Measurements from ENCODE around the gene INA. TPM values are rescaled to one million over a fixed set of nuclear protein-coding genes. Genes with fewer than 3 reads are reported as not detected.
"Not testable (repeated sequence)": the region's sequence is repeated elsewhere in the genome, so short reads cannot be mapped to it uniquely, and the experiment has no call there.

Gene INA
- total RNA-seq, 2 donors from 2014 or later: not detected

DNA sequence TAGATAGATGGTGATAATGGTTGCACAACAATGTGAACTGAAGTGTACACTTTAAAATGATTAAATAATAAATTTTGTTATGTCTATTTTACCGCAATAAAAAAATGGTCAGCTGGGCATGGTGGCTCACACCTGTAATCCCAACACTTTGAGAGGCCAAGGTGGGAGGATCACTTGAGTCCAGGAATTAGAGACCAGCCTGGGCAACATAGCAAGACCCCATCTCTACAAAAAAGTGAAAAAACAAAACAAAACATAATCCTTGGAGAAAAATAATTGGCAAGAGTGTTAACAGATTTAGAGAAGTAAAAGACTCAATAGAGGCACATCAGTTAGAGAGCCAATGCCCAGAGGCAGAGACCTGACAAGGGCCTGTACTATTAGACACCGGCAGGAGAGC is 41.2 kb upstream of the INA start:
- H3K9me3 ChIP-seq: no peaks in the 10 kb centered on the region
- H3K27me3 ChIP-seq (replicated peaks; ENCODE audit: insufficient read depth): no peaks in the 10 kb centered on the region
- DNase-seq (ENCODE audit: low spot score): no peak
- H3K36me3 ChIP-seq: no peaks in the 10 kb centered on the region
- ATAC-seq (ENCODE audit: insufficient number of reproducible peaks, low FRiP score, low read depth): no peak
- no peak overlapping the region for H3K4me3 ChIP-seq
- H3K4me1 ChIP-seq (ENCODE audit: control insufficient read depth in 1 of 2, low read depth in 2 of 2): peaks cover 12 to 31% of the 10 kb centered on the region in 2 donors
- H3K27ac ChIP-seq: no peak overlapping the region
- TF ChIP-seq, protein P1, sequence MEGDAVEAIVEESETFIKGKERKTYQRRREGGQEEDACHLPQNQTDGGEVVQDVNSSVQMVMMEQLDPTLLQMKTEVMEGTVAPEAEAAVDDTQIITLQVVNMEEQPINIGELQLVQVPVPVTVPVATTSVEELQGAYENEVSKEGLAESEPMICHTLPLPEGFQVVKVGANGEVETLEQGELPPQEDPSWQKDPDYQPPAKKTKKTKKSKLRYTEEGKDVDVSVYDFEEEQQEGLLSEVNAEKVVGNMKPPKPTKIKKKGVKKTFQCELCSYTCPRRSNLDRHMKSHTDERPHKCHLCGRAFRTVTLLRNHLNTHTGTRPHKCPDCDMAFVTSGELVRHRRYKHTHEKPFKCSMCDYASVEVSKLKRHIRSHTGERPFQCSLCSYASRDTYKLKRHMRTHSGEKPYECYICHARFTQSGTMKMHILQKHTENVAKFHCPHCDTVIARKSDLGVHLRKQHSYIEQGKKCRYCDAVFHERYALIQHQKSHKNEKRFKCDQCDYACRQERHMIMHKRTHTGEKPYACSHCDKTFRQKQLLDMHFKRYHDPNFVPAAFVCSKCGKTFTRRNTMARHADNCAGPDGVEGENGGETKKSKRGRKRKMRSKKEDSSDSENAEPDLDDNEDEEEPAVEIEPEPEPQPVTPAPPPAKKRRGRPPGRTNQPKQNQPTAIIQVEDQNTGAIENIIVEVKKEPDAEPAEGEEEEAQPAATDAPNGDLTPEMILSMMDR (IDR thresholded peaks at IDR 0.05): no peak

DNA sequence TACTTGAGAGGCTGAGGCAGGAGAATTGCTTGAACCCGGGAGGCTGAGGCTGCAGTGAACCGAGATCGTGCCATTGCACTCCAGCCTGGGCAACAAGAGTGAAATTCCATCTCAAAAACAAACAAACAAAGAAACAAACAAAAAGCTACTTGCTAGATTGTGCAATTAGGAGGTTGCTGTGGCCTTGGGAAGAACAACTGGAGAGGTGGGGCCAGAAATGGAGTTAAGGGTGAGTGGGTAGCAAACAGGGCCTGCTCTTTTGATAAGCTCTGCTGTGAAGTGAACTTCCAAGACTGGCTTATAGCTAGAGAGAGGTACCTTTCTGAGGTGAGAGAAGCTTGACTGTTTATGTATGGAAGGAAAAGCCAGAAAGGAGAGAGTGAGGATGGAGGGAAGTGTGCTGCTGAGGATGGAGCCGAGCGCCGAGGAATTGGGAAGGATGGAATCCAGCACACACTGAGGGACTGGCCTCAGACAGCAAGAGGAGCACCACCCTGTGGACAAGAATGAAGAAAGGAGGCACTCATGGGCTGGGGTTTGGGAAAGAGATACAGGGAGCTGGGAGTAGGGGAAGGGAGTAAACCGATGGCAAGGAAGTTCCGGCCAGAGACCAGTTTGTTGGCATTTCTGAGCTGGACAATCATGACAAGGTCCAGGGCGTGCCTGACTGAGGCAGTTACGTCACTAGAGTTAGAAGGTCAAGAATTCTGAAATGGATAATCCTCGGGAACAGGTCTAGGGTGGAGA is 38.3 kb upstream of the INA start:
- ATAC-seq (ENCODE audit: insufficient number of reproducible peaks, low FRiP score, low read depth) (peak; percentile 36), DNase-seq (ENCODE audit: low spot score) (no peak)
- H3K4me3 ChIP-seq: no peak overlapping the region
- H3K27ac ChIP-seq: peak overlapping the region in 1 of 2 donors; percentile 15
- no peaks in the 10 kb centered on the region for H3K27me3 ChIP-seq (replicated peaks; ENCODE audit: insufficient read depth)
- TF ChIP-seq, protein P1 (IDR thresholded peaks at IDR 0.05): no peak
- H3K4me1 ChIP-seq (ENCODE audit: control insufficient read depth in 1 of 2, low read depth in 2 of 2): peaks cover 8 to 23% of the 10 kb centered on the region in 2 donors
- no peaks in the 10 kb centered on the region for H3K9me3 ChIP-seq
- no peaks in the 10 kb centered on the region for H3K36me3 ChIP-seq

DNA sequence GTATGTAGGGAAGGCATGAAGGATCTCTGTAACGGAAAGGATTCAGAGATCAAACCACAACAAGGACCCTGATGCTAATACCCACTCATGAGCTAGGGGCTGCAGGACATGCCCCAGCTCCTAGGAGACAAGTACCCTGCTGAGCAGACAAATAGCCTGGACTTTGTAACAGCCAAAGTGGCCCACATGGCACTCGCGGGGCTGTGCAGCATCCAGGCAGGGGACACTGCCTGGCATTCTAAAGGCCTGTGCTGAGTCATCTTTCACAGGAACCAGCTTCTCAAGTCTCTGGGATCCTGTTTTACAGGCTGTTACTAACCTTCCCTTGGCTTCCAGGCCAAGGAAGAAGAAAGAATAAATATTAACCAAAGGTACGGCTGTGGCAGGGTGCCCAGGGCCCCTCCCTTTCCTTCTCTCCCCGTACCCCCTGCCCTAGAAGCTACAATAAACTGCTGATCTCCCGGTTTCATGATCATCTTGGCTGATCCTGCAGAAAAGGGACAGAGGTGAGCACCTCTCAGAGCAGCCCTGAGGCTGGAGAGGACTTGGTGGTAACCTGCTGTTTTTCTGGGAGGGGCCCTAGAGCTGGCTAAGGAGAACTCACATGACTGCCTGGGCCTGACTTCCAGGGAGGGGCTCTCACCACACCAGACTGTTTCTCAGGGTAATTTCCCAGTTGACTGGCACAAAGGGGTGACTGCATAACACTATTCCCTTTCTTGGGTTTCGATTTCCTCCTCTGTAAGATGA is 35.5 kb upstream of the INA start:
- Histone ChIP-seq H3K9me3 (no peaks in the 10 kb centered on the region), H3K36me3 (no peaks in the 10 kb centered on the region), H3K27ac (peak overlapping the region; percentile 60 to 64), H3K27me3 (replicated peaks; ENCODE audit: insufficient read depth) (no peaks in the 10 kb centered on the region), H3K4me1 (ENCODE audit: control insufficient read depth in 1 of 2, low read depth in 2 of 2) (peaks cover 8 to 23% of the 10 kb centered on the region in 2 donors), H3K4me3 (no peak overlapping the region)
- TF ChIP-seq, protein P1 (IDR thresholded peaks at IDR 0.05): no peak
- DNase-seq (ENCODE audit: low spot score) (no peak), ATAC-seq (ENCODE audit: insufficient number of reproducible peaks, low FRiP score, low read depth) (no peak)

DNA sequence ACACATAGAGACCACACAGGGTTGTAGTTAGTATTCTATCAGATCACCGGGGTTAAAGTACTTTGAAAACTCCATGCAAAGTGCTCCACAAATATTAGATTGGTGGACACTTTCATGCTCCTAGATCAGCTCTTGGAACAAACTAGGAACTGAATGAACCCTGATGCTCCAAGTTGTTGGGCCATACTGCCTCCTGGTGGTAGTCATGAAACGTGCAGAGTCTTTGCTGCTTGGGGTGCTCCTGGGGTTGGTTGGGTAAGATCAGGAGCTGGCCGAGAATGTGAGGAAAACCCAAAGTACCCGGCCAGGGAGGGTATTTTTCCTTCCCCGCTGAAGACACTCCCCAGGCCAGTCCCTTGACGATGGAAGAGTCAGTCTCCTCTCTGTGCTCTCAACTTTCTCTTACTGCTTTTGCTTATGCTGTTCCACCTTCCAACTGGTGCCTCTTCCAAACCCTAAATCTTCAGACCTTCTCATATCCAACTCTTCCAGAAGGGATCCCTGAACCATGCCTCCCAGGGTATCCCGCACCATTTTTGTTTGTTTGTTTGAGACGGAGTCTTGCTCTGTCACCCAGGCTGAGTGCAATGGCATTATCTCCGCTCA is 32.2 kb upstream of the INA start:
- peaks cover 8 to 15% of the 10 kb centered on the region in 2 donors for H3K4me1 ChIP-seq (ENCODE audit: control insufficient read depth in 1 of 2, low read depth in 2 of 2)

DNA sequence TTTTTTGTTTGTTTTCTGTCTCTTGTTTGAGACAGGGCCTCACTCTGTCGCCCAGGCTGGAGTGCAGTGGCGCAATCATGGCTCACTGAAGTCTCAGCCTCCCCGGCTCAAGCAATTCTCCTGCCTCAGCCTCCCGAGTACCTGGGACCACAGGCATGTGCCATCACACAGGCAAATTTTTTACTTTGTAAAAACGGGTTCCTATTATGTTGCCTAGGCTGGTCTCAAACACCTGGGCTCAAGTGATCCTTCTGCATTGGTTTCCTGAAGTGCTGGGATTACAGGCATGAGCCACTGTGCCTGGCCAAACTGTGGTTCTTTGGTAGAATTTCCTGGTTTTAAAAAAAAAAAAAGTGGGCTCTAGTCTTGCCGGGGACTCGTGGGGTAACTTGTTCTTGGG is 31.4 kb upstream of the INA start, which contains the start of gene RPEL1:
RPEL1 (plus strand) TSS at position 301 of the 400 bp plus-strand sequence. CDS start 110 bp downstream, outside the sequence.
- H3K27me3 ChIP-seq (replicated peaks; ENCODE audit: insufficient read depth); H3K4me3 ChIP-seq; ATAC-seq (ENCODE audit: insufficient number of reproducible peaks, low FRiP score, low read depth); H3K9me3 ChIP-seq; H3K27ac ChIP-seq; H3K36me3 ChIP-seq; DNase-seq (ENCODE audit: low spot score): not testable (repeated sequence)
- peaks cover 8 to 15% of the 10 kb centered on the region in 2 donors for H3K4me1 ChIP-seq (ENCODE audit: control insufficient read depth in 1 of 2, low read depth in 2 of 2)

More for the DNA sequence above, 32.2 kb upstream of the INA start:
- H3K4me3 ChIP-seq: no peak overlapping the region
- ATAC-seq (ENCODE audit: insufficient number of reproducible peaks, low FRiP score, low read depth): peak; percentile 81
- no peaks in the 10 kb centered on the region for H3K9me3 ChIP-seq
- peak; percentile 32 for DNase-seq (ENCODE audit: low spot score)
- TF ChIP-seq, protein P1 (IDR thresholded peaks at IDR 0.05): peak; percentile 85
- no peak overlapping the region for H3K27ac ChIP-seq
- no peaks in the 10 kb centered on the region for H3K27me3 ChIP-seq (replicated peaks; ENCODE audit: insufficient read depth)
- no peaks in the 10 kb centered on the region for H3K36me3 ChIP-seq
